AG10803 (cell line): ENCODE measurements around the gene MRGPRE.

Experiments used
- DNase-seq: peaks from one replicate; pipeline ENCODE4 v3.0.0; 2010; ENCODE audit warnings: low read depth
- H3K4me3 ChIP-seq: 2 replicates; pipeline ENCODE4 v1.5.1; 2011; ENCODE audit warnings: mild to moderate bottlenecking, low read length, control low read depth
- TF ChIP-seq, protein P1 (sequence below): conservative IDR thresholded peaks from 2 replicates; pipeline ENCODE4 v1.5.1; 2011; ENCODE audit warnings: mild to moderate bottlenecking, low read length, control low read depth, inconsistent platforms

MRGPRE gene

DNA sequence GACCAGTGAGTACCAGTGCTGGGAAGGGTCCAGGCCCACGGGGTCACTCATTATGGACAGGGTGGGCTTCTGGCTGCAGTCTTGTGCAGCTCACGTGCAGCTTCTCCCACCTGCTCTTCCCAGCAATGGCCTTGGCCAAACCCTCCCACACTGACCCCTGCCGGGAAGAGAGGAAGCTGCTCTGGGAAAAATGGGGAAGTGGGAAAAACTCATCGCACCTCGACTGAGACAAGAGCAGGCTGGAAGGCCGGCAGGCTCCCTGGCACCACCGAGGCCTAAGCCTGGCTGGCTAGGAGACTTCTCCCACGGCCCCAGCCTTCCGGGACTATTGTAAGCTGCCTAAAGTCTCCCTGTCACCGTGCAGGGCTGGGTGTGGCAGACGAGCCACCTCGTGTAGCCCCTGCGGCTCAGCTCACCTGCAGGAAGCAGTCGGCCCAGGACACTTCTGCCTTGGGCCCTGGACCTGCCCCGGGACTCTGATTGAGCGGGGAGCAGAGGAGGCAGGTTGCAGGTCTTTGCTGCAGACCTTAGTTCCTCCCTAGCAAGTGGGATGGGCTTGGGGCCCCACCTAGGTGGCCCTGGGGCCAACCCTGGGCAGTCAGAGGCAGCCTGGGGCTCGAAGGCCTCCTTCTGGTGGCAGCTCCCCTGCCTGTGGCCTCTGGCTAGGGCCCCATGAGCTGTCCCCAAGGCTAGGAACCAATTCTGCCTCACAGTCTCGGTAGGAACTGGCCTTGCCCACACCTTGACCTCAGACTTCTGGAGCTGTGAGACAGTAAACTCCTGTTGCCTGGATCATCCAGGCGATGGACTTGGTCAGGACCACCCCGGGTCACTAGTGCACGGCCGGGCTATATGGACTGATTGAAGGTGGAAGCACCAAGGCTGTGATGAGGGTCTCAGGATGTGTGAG is 36.7 kb downstream of the MRGPRE start:
- no peak overlapping the region for H3K4me3 ChIP-seq
- peak; percentile 15 for DNase-seq
- TF ChIP-seq, protein P1, sequence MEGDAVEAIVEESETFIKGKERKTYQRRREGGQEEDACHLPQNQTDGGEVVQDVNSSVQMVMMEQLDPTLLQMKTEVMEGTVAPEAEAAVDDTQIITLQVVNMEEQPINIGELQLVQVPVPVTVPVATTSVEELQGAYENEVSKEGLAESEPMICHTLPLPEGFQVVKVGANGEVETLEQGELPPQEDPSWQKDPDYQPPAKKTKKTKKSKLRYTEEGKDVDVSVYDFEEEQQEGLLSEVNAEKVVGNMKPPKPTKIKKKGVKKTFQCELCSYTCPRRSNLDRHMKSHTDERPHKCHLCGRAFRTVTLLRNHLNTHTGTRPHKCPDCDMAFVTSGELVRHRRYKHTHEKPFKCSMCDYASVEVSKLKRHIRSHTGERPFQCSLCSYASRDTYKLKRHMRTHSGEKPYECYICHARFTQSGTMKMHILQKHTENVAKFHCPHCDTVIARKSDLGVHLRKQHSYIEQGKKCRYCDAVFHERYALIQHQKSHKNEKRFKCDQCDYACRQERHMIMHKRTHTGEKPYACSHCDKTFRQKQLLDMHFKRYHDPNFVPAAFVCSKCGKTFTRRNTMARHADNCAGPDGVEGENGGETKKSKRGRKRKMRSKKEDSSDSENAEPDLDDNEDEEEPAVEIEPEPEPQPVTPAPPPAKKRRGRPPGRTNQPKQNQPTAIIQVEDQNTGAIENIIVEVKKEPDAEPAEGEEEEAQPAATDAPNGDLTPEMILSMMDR: peak; percentile 60

DNA sequence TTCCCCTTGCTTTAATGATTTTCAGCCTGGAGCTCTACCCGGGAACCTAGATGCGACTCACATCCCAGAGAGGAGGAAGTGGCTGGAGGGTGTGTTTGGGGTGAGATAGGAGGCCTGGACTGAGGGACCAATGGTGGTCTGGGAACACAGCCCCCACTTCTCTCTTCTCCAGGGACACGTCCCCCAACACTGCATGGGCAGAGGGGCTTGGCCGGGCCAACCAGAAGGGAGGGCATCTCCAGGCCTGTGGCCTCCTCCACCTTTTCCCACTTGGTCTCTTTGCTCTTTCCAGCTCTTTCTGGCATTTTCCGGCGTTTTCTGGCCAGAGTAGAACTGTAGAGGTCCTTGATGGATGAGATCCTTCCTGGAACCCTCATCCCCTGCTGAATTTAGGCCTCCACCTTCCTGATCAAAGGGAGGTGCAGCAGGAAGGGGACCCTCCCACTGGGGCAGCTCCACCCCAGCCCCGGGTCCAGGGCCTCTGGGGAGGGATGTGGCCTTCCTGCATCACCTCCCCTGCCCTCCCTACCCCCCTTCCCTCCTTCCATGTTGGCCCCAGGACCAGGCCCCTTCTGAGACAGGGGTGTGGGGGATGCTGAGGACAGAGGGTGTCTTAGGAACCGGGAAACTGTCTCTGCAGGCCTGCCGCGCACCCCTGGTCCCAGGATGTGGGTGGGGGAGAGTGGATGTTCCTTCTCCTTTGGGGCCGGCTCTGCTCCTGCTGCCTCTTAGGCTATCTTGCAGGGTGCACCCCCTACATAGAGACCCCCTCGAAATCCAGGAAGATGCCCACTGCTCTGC is 38.0 kb downstream of the MRGPRE start:
- no peak for DNase-seq
- TF ChIP-seq, protein P1: no peak
- H3K4me3 ChIP-seq: no peak overlapping the region

DNA sequence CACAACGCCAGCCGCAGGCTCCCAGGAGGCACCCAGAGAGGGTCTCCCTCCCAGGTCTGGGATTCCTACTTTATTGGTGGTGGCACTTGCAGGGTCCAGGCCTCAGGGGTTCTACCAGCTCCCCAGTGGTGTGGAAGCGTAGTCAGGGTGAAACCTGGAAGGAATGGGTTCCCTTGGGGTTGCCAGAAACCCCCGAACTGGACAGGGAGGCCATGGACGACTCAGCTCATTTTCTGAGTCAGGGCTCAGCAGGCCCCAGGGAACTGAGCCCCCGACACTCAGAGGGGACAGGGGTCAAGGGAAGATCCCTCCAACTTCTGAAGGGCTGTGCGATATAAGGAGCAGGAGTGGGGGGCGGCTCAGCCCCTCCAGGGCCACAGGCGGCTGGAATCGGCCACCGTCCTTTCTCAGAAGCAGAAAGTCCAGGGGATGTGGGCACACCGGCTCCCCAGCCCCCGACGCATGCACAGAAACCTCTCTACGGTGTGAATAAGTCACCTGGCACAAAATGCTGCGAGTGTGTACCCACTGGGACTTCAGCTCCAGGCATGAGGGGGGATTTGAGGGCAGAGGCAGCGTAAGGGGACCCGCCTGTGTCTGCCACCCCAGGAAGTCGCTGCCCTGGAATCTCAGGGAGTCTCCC is 38.7 kb downstream of the MRGPRE start:
- H3K4me3 ChIP-seq: no peak overlapping the region
- no peak for DNase-seq
- TF ChIP-seq, protein P1: no peak

DNA sequence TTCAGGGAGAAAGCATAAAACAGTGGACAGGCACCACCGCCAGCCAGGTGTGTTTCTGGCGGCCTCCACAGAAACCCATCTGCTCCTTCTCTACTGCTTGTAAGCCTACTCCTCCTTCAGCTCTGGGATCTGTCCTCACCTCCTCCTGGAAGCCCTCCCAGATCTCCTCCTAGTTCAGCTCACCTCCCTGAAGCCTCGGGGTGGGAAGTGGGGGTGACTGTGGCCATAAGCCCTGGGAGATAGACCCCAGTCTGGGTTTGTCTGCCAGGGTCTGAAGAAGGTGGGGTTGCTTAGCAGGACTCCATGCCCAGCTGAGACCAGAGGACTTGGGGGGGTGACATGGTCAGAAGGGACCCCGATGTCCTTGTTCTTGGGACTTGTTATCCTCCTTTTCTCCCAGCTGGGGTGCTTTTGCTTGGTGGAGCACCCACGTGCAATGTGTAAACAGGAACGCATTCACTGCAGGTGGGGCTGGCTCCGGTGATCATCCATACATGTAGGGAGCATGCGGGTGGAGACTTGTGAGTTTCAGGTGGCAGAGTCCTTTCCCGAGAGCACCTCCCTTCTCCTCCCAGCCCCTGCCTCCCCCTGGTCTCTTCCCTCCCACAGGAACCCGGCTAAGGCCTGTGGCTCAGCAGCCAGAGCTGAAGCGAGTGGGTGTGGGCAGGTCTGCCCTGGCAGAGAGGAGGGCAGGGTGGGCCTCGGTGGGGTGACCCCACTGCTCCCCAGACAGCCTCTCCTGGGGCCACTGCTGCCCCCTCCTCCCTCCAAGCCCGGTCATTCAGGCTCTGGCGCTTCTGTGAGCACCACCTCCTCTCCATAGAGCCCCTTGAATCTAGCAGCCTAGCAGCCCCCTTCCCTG is 39.5 kb downstream of the MRGPRE start:
- TF ChIP-seq, protein P1: no peak
- H3K4me3 ChIP-seq: no peak overlapping the region
- no peak for DNase-seq

DNA sequence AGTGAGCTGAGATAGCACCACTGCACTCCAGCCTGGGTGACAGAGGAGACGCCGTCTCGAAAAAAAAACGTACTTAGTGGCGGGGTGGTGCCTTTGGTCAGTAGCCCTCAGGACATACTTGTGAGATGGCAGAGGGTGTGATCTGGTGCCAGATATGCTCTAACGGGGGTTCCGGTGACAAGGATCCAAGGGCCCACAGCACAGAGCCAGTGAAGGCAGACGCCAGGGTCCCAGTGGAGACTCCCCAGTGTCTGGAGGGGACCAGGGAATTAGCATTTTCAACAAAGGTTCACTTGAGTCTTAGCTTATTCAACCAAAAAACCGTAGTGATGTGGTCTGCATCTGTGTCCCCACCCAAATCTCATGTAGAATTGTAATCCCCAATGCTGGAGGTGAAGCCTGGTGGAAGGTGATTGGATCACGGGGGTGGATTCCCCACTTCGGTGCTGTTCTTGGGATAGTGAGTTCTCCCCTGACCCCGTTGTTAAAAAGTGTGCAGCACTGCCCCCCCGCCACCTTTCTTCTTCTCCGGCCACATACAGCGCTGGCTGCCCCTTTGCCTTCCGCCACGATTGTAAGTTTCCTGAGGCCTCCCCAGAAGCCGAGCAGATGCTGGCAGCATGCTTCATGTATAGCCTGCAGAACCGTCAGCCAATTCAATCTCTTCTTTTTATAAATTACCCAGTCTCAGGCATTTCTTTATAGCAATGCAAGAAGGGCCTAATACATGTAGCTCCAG is 40.5 kb downstream of the MRGPRE start:
- TF ChIP-seq, protein P1: no peak
- no peak for DNase-seq
- H3K4me3 ChIP-seq: no peak overlapping the region

DNA sequence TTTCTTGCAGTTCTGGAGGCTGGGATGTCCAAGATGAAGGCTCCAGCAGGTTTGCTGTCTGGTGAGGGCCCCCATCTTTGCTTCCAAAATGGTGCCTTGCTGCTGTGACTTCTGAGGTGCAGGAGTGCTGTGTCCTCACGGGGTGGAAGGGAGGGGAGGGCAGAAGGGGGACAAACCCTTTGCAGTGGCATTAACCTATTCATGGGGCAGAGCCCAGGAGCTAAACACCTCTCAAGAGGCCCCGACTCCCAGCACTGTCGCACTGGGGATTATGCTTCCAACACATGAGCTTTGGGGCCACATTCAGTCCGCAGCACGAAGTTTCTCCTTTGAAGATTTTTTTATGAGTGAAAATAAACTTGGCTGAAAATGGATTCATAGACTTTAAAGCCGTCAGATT is 41.6 kb downstream of the MRGPRE start:
- no peak for DNase-seq
- TF ChIP-seq, protein P1: no peak
- H3K4me3 ChIP-seq: no peak overlapping the region
